Activated T-cell treated with anti-CD3 and anti-CD28 coated beads, Interleukin-2, amount 50 U/mL, for 72 hours (primary cell): Measurements from ENCODE around the gene NPHP4. TPM values are rescaled to one million over a fixed set of nuclear protein-coding genes. Genes with fewer than 3 reads are reported as not detected.
"Not testable (repeated sequence)": the region's sequence is repeated elsewhere in the genome, so short reads cannot be mapped to it uniquely, and the experiment has no call there.

Source experiments
- ATAC-seq, 2 donors: fragments of 150-1000 bp; cut with Tn5 transposase; replicated peaks in 1 of 2; 2 replicates each; pipeline ENCODE4 v1.10.0; 2021; ENCODE audit warnings: moderate library complexity in 2 of 2, mild to moderate bottlenecking in 1 of 2
- DNase-seq, 2 donors: peaks; one replicate each; pipeline ENCODE4 v3.0.0; 2021 to 2022; ENCODE audit warnings: mixed read lengths in 1 of 2
- H3K27ac Mint-ChIP-seq: one replicate; pipeline ENCODE4 v1.8.0; 2022; ENCODE audit warnings: mild to moderate bottlenecking, moderate library complexity, mixed read lengths
- H3K27me3 Mint-ChIP-seq: one replicate; pipeline ENCODE4 v1.8.0; 2022; ENCODE audit warnings: low read depth, mixed read lengths
- H3K36me3 Mint-ChIP-seq, 2 donors: one replicate each; pipeline ENCODE4 v1.8.0; 2022; ENCODE audit warnings: mixed read lengths in 2 of 2, mild to moderate bottlenecking in 1 of 2; ENCODE audit not compliant: insufficient read depth in 2 of 2
- H3K4me1 Mint-ChIP-seq: one replicate; pipeline ENCODE4 v1.8.0; 2022; ENCODE audit warnings: low read depth, mixed read lengths
- H3K4me3 Mint-ChIP-seq, 2 donors: one replicate each; pipeline ENCODE4 v1.8.0; 2022; ENCODE audit warnings: mild to moderate bottlenecking in 2 of 2, mixed read lengths in 2 of 2, moderate library complexity in 2 of 2
- H3K9me3 Mint-ChIP-seq, 2 donors: one replicate each; pipeline ENCODE4 v1.8.0; 2022; ENCODE audit warnings: mixed read lengths in 2 of 2
- total RNA-seq, 2 donors: library from RNA; stranded (reverse); gene quantifications; one replicate each; pipeline ENCODE4 v1.2.3, GENCODE V29; 2022

NPHP4 gene
- total RNA-seq, 2 donors from 2014 or later, result 12.3 to 14.5 TPM

DNA sequence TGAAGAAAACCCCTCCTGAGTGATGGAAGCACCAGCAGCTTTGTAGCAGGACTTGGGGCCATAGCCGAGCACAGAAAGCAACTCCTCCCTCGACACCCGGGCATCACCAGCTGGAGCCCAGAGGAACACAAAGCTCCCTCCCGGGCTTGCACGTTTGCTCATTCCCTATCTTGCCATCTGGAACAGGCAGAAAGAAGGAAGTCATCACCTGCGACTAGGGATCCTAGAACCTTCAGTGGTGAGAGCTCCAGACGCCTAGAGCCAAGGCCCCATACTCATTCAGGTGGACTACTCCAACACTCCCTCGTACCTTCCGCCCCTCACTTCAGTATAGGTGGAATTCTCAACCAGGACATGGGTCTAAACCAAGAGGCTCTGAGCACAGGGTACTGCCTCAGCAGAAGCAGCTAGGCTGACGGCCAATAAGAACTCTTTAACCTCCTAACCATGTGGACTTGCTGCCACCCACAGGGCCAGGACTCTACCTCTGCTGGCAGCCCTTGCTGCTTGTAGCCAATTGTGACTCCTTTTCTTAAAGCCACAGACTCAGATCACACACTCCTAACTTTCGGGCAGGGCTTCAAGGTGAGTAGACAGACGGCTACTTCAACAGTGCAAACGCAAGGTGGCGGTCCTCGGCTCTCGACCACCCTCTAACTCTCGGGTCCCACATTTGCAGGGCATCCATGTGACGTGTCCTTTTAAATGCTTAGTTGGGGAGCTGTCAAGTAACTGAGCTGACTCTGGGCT is 65.4 kb downstream of the NPHP4 start:
- Mint-ChIP-seq H3K27ac (no peak overlapping the region), H3K27me3 (no peaks in the 10 kb centered on the region), H3K4me3 (no peak overlapping the region), H3K36me3 (peaks cover 2% of the 10 kb centered on the region in 2 donors), H3K9me3 (no peaks in the 10 kb centered on the region), H3K4me1 (no peaks in the 10 kb centered on the region)
- no peak for DNase-seq
- no peak for ATAC-seq

DNA sequence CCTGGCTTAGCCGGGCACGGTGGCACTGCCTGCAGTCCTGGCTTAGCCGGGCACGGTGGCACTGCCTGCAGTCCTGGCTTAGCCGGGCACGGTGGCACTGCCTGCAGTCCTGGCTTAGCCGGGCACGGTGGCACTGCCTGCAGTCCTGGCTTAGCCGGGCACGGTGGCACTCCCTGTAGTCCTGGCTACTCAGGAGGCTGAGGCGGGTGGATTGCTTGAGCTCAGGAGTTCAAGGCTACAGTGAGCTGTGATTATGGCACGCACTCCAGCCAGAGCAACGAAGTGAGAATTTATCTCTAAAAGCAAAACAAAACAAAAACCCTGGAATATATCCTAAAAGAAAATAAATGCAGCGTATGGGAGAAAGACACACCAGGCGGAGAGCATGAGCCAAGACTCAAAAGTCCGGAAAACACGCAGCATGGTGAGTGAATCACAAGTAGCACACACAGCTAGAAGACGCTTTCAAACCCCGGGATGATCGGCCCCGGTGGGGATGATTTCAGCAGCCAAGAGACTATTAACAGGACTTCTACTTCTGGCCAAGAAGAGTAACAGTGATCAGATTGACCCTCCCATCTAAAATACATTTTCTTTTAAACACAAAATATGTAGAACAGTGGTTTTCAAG is 69.4 kb downstream of the NPHP4 start:
- DNase-seq, H3K27me3 Mint-ChIP-seq: not testable (repeated sequence)

DNA sequence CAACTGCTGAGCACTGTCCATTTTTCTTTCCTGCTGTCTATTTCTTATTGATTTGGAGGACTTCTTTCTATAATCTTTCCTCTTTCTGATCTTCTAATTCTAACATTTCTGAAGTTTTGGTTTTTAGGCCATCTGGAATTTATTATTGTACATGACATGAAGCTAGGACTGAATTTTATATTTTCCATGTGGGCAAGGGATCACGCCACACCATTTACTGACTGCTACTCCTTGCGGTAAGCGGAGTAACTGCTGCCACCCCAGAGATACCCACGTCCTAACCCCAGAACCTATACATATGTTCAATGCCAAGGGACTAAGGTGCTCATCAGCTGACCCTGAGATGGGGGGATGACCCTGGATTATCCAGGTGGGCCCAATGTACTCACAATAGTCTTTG is 70.6 kb downstream of the NPHP4 start:
- no peaks in the 10 kb centered on the region for H3K9me3 Mint-ChIP-seq
- H3K27me3 Mint-ChIP-seq, result no peaks in the 10 kb centered on the region
- no peak for DNase-seq
- no peak overlapping the region for H3K27ac Mint-ChIP-seq
- no peaks in the 10 kb centered on the region for H3K4me1 Mint-ChIP-seq
- H3K36me3 Mint-ChIP-seq, result peaks cover 2% of the 10 kb centered on the region in 2 donors
- no peak overlapping the region for H3K4me3 Mint-ChIP-seq
- no peak for ATAC-seq

More for the DNA sequence above, 69.4 kb downstream of the NPHP4 start:
- H3K27ac Mint-ChIP-seq, H3K36me3 Mint-ChIP-seq, H3K4me1 Mint-ChIP-seq, ATAC-seq, H3K4me3 Mint-ChIP-seq, H3K9me3 Mint-ChIP-seq: not testable (repeated sequence)

DNA sequence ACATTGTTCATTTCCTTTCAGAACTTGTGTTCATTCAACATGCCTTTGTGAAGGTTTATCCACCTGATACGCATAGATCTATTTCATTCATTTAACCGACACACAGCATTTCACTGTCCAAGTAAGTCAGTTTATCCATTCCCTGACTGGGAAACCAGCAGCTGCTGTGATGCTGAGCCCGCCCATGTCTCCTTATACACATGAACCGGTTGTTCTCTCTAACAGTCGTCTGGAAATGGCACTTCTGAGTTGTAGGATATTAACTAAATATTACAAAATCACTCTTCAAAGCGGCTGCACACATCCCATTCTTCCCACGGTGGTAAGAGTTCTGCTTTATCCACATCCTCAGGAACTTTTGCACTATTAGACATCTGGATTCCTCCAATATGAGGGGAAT is 71.1 kb downstream of the NPHP4 start:
- ATAC-seq (no peak), DNase-seq (no peak)
- Mint-ChIP-seq H3K27ac (no peak overlapping the region), H3K4me3 (no peak overlapping the region), H3K9me3 (no peaks in the 10 kb centered on the region), H3K4me1 (peaks cover 2% of the 10 kb centered on the region), H3K36me3 (peaks cover 2% of the 10 kb centered on the region in 2 donors), H3K27me3 (no peaks in the 10 kb centered on the region)

DNA sequence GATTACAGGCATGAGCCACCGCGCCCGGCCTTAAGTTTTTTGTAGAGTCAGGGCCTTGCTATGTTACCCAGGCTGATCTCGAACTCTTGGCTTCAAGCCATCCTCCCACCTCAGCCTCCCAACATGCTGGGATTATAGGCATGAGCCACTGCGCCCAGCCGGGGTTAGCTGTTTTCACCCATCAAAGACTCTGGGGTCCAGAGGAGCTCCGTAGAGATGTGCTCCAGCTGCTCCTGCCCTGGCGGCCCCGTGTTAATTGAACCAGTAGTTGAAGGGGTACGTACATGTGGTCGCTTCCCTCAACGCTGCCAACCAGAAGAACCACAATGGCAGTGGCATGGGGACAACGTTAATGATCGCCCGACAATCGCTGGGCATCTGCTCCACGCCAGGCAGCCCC is 72.0 kb downstream of the NPHP4 start:
- DNase-seq, result no peak
- Mint-ChIP-seq H3K4me3 (no peak overlapping the region), H3K9me3 (no peaks in the 10 kb centered on the region), H3K27ac (no peak overlapping the region), H3K27me3 (no peaks in the 10 kb centered on the region), H3K4me1 (peaks cover 8% of the 10 kb centered on the region), H3K36me3 (peaks cover 0 to 2% of the 10 kb centered on the region in 2 donors)
- ATAC-seq, result no peak

DNA sequence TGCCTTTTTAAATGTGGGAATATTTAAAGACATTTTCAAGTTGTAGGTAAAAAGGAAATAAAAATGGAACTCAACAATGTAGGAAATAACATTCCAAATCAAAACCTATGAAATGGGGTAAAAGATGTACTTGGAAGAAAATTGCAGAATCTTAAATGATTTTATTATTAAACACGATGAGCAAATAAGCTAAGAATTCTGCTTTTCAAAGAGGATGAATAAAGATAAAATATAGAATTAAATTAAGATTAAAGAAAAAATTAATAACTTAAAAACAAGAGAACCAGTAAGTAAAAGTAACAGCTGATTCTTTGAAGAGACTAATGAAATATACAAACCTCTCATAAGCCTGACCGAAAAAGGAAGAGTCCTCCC is 74.0 kb downstream of the NPHP4 start:
- Mint-ChIP-seq H3K27ac (no peak overlapping the region), H3K9me3 (no peaks in the 10 kb centered on the region), H3K4me1 (peaks cover 8% of the 10 kb centered on the region), H3K36me3 (no peaks in the 10 kb centered on the region), H3K4me3 (no peak overlapping the region), H3K27me3 (no peaks in the 10 kb centered on the region)
- DNase-seq (no peak), ATAC-seq (no peak)

DNA sequence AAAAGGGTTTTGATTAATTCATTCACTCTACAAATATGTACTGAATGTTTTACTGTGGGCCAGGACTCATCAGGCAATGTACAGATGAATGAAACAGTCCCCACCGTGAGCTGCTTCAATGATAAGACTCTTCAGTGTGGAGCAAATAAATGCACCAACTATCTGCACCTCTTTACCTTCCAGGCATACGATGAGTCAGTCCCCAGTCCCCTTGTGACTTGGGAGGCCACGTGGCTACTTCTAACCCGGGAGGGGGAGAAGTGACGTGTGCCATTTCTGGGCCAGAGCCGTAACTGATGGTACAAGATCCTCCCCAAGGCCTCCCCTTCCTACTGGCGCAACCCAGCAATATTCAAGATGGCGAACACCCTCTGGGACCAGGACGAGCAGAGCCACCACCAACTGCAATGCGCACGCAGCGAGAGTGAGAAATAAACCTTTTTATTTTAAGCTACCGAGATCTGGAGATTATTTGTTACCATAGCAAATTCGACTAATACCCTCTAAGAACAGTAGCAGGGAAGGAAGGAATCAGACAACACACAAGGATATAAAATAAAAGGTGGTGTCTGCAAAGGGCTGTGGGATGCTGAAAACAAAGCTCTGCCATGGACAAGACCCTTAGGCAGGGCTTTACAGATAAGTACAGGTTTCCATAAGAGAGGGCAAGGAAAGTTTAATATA is 74.5 kb downstream of the NPHP4 start:
- Mint-ChIP-seq H3K4me3 (no peak overlapping the region), H3K27ac (no peak overlapping the region), H3K4me1 (peaks cover 8% of the 10 kb centered on the region), H3K9me3 (no peaks in the 10 kb centered on the region), H3K36me3 (no peaks in the 10 kb centered on the region), H3K27me3 (no peaks in the 10 kb centered on the region)
- DNase-seq, result no peak
- ATAC-seq, result no peak

DNA sequence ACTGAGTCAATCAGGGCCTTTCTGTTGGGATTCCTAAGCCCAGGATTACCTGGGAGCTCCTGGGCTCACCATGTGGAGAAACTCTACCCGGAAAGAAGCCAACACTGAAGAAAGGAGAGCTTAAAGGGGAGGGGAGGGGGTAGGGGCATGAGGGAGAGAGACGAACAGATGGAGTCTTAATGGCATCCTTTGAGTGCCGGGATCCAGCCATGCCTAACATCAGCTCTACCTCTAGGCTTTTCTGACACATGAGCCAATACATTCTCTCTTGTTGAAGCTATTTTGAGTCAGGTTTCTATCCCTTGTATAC is 75.0 kb downstream of the NPHP4 start:
- Mint-ChIP-seq H3K27ac (no peak overlapping the region), H3K36me3 (no peaks in the 10 kb centered on the region), H3K9me3 (no peaks in the 10 kb centered on the region), H3K4me3 (no peak overlapping the region), H3K4me1 (peaks cover 8% of the 10 kb centered on the region), H3K27me3 (no peaks in the 10 kb centered on the region)
- no peak for ATAC-seq
- DNase-seq, result no peak

DNA sequence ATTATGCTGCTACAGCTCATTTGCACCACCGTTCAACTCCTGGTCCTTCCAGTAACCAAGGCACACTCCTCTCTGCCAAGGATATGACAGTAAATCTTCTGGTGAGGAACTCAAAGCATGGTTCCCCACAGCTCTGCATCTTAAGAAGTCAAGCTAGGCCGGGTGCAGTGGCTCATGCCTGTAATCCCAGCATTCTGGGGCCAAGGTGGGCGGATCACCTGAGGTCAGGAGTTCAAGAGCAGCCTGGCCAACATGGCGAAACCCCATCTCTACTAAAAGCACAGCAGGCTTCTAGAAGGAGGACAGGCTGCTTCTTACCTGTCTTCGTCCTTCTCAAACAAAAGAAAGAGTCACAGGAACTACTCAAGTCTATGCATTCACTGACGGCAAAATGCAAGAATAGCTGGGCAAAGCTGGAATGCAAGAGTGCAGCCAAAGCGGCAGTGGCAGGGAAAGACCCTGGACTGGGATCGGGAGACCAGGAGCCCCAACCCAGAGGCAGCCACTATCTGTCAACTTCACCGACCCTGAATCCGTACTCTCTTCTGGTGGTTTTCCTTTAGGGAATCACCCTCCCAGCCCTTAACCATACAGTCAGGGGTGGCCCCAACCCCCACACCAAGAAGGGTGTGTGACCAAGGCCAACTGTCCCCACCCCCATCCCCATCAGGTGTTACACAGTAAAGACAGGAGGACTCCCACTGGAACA is 75.5 kb downstream of the NPHP4 start:
- peaks cover 8% of the 10 kb centered on the region for H3K4me1 Mint-ChIP-seq
- no peaks in the 10 kb centered on the region for H3K9me3 Mint-ChIP-seq

DNA sequence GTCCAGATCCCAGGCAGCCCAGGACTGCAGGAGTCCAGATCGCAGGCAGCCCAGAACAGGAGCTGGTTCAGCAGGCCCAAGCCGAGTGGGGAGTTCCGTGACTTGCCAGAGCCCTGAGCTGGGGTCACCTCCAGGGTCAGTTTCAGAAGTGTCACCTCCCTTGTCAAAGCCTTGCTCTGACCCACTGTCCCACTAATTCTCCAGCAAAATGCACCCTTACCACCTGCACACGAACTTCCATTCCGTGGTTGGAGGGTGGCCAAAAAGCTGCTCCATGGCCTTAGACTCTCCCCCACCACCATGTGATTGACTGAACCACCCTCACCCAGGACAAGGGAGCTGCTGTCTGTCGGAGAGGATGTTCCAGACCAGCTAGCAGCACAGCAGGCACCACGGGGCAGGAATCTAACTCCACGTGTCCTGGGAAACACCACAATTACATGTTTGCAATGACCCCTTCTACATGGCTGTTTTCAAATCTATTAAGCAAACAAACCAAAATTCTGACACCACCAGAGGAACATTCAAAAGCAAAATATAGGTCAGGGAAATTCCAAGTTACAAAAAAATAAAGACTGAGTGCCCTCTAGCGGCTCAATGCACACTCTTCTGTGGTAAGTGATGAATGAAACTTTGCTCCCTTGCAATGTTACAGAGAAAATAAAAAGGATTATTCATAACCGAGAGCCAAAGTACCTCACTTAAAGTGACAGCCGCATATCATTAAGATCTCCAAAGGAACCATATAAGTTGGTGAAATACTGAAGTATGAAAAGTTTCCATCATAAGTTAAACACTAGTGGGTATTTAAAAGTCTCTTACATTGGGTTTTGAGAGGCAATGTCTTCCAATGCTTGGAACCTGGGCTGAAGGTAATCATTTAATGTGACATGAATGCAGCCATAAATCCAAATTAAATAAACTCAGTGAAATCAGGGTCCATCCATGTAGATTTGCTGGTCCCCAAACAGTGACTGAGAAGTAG is 76.3 kb downstream of the NPHP4 start:
- ATAC-seq (peak; percentile 55 to 92), DNase-seq (peak; percentile 20 to 40)
- Mint-ChIP-seq H3K9me3 (no peaks in the 10 kb centered on the region), H3K27ac (peak overlapping the region; percentile 46), H3K4me1 (peaks cover 8% of the 10 kb centered on the region), H3K27me3 (no peaks in the 10 kb centered on the region), H3K36me3 (no peaks in the 10 kb centered on the region), H3K4me3 (no peak overlapping the region)

More for the DNA sequence above, 75.5 kb downstream of the NPHP4 start:
- DNase-seq, result no peak
- Mint-ChIP-seq H3K27me3 (no peaks in the 10 kb centered on the region), H3K27ac (peak overlapping the region; percentile 4), H3K36me3 (no peaks in the 10 kb centered on the region), H3K4me3 (no peak overlapping the region)
- ATAC-seq, result peak in 1 of 2 donors; percentile 3

DNA sequence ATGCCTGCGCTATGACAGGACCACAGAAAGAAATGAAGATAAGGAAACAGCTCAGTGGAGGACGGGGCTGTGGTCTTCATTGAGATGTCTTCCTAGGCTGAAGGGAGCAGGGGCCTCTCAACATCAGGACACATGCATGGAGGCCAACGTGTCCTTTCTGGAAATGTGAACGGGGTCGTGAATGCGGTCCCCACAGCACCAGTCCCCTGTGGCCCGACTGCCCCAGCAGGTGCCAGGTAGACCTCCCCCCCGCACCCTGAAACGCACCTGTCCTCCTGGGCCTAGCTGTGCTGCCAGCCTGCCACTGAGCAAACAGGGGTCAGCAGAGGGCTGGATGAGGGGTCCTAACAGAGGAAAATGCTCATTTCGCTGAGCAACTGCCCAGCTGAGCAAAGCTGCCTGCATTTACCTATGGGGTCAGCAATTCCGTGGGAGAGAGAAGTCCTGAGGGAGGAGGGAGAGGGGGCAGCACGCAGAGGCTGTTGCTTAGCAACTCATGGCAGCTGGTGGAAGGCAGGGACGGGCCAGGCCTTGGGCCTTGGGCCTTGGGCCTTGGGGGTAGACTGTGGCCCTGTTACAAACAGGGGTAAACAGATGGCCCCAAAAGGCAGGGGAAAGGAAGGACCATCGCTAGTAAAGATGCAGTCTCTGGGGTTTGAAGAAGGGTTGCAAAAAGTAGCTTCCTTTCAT is 77.4 kb downstream of the NPHP4 start:
- no peak overlapping the region for H3K4me3 Mint-ChIP-seq
- ATAC-seq (no peak), DNase-seq (no peak)
- peak overlapping the region; percentile 50 for H3K27ac Mint-ChIP-seq
- H3K36me3 Mint-ChIP-seq, result no peaks in the 10 kb centered on the region
- peaks cover 8% of the 10 kb centered on the region for H3K4me1 Mint-ChIP-seq
- H3K27me3 Mint-ChIP-seq, result no peaks in the 10 kb centered on the region
- H3K9me3 Mint-ChIP-seq, result no peaks in the 10 kb centered on the region

DNA sequence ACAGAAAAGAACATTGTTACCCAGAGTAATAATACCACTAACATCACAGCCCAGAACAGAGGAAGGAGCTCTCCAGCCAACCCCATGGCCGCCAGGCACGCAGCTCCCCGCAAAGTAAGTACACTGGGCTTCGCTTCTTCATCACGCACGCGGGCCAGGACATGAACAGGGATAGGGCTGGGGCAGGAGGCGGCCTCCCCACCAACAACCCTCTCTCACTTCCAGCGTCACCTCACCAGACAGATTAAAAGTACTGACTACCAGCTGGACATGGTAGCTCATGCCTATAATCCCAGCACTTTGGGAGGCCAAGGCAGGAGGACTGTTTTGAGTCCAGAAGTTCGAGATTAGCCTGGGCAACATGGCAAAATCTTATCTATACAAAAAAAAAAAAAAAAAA is 78.3 kb downstream of the NPHP4 start:
- no peak overlapping the region for H3K4me3 Mint-ChIP-seq
- no peaks in the 10 kb centered on the region for H3K27me3 Mint-ChIP-seq
- H3K4me1 Mint-ChIP-seq, result peaks cover 8% of the 10 kb centered on the region
- ATAC-seq (no peak), DNase-seq (no peak)
- no peak overlapping the region for H3K27ac Mint-ChIP-seq
- H3K9me3 Mint-ChIP-seq, result no peaks in the 10 kb centered on the region
- no peaks in the 10 kb centered on the region for H3K36me3 Mint-ChIP-seq
